ENCODE data around the gene TRAK1.
"Not testable (repeated sequence)": the region's sequence is repeated elsewhere in the genome, so short reads cannot be mapped to it uniquely, and the experiment has no call there.

Gene TRAK1

GRCh38 chr3:42098171-42098570 is 7.0 kb downstream of the TRAK1 start:
- no peak for DNase-seq (ENCODE audit: low spot score)

DNA sequence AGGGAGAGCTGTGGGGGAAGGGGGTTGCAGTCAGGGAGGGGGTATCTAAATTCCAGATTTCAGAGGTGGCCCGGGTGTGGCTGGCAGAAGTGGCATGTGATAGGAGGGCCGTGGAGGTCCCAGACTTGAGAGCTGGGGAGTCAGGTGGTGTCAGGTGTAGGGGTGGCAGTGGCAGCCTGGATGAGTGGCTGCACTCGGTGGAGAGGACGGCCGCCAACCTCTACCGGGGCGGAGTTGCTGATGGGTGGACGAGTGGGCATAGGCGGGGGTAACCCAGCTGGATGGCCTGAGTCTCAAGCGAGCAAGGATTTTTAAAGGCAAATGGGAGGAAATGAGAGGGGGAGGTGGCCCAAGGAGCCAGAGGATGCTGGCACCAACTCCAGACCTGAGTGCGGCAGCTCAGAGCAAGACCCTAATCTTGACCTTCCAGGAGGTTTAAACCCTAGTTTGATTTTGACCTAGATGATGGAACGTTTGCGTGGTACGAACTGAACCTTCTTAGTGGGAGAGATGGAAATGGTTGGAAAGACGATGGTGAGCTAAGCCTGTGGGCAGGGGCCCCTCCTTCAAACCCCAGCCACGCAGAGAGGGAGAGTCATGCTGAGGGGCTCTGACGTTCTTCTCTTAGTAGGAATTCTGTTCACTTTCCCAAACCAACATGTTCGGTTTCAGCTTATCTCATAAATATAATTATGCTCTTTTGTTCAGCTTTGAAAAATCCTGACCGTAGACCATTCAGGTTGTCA is 8.0 kb downstream of the TRAK1 start:
- DNase-seq (ENCODE audit: low spot score), result no peak

GRCh38 chr3:42101048-42101447 is 9.9 kb downstream of the TRAK1 start:
- DNase-seq (ENCODE audit: low spot score), result no peak

DNA sequence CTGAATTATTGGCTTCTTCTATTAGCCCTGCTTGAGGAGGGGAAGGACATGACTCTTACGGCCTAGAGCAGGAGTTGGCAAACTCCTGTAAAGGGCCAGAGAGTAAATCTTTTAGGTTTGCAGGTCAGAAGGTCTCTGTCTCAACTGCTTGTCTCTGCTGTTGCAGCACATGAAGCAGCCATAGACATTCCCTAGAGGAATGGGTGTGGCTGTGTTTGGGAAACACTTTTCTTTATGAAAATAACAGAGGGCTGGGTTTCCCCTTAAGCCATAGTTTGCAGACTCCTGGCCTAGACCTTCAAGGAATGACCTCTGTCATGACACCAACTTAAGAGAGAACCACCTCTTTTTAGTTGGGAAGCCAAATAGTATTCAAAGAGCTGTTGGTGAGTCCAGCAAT is 10.3 kb downstream of the TRAK1 start:
- no peak for DNase-seq (ENCODE audit: low spot score)

DNA sequence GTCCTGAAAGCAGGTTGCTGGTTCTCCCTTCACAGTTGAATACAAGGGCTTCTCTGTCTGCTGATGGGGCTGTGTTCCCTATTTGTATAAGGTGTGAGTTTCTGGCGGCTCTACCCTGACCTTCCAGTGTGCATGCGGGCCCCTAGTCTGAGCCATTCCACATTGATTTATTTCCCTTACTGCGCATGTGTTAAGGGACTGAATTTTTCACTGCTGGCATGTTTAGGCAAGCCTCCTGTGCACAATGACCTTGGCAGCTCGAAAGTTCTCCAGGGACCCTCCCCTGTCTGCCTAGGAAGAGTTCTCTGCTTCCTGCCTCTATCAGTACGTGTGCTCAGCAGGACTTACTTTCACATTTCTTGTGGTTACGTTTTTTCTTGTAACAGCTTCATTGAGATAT is 11.4 kb downstream of the TRAK1 start:
- DNase-seq (ENCODE audit: low spot score), result no peak

GRCh38 chr3:42103921-42104665 is 12.9 kb downstream of the TRAK1 start:
- DNase-seq (ENCODE audit: low spot score), result not testable (repeated sequence)

DNA sequence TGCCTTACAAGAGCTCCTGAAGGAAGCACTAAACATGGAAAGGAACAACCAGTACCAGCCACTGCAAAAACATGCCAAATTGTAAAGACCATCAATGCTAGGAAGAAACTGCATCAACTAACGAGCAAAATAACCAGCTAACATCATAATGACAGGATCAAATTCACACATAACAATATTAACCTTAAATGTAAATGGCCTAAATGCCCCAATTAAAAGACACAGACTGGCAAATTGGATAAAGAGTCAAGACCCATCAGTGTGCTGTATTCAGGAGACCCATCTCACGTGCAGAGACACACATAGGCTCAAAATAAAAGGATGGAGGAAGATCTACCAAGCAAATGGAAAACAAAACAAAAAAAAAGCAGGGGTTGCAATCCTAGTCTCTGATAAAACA is 14.8 kb downstream of the TRAK1 start:
- not testable (repeated sequence) for DNase-seq (ENCODE audit: low spot score)

GRCh38 chr3:42106646-42107045 is 15.5 kb downstream of the TRAK1 start:
- no peak for DNase-seq (ENCODE audit: low spot score)

- DNase-seq (ENCODE audit: low spot score), result no peak
Measured at GRCh38 chr3:42110631-42111030, 19.5 kb downstream of the TRAK1 start.

- no peak for DNase-seq (ENCODE audit: low spot score)
Measured at GRCh38 chr3:42114130-42114725, 23.1 kb downstream of the TRAK1 start.

DNA sequence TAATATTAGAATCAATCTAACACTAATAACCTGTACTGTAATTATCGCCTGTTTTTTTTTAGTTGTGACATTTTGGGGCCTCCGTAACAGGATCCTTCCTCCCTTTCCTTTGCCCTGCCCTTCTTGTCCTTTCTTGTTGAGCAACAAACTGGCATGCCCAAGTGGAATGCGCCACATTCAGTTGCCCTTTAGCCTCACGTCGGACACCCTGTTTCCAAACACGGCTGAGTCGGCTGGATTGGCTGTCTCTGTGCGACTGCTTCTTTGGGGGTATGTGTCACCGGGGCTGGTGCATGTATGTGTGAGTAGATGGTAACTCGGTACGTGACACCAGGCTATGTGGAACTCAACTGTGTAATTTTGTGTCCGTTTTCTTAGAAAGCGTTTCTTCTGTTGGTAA is 24.1 kb downstream of the TRAK1 start:
- DNase-seq (ENCODE audit: low spot score), result no peak

DNA sequence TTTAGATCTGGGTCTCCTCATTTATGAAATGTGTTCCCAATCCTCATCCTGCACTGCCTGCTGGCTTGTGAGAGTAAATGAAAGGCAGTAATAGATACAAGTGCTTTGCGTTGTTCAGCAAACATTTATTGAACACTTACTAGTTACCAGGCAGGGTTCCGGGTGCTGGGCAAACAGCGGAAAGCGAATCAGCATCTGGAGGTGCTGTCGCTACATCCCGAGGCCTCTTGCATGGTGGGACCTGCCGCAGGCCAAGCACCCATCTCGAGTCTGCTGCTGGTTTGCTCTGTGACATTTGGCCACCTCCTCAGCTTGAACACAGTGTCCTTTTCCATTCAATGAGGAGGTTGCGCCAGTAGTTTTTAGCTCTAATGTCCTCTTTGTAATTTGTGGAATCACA is 24.8 kb downstream of the TRAK1 start:
- DNase-seq (ENCODE audit: low spot score), result no peak

GRCh38 chr3:42116466-42116865 is 25.3 kb downstream of the TRAK1 start:
- no peak for DNase-seq (ENCODE audit: low spot score)

DNA sequence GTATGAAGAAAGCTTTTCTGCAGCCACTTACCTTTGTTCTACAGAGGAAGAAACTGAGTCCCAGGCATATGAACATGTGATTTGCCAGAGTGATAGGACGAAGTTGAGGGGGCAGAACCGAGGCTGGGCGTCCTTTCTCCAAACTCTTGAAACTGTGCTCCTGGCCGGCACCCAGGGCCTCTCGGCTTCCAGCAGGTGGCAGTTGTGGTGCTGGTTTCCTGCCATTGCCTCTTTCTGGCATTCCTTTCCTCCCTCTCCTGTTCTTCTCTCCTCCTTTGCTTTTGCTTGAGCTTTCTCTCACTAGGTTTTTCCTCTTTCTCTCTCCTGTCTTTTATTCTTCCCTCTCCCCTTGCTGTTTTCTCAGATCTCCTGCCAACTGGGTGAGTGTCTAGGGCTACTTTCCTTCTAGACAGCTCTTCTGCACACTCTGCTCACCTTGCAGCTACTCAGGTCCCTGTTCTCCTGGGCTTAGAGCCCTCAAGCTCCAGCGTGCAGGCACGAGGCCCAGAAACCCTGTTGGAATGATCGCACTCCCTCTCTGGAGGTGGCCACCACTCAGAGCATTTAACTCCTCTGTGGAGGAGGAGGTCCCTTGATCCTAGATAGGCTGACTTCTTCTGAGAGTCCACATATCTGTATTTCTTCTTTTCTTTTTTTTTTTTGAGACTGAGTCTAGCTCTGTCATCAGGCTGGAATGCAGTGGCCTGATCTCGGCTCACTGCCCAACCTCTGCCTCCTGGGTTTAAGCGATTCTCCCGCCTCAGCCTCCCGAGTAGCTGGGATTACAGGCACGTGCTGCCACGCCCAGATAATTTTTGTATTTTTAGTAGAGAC is 26.2 kb downstream of the TRAK1 start:
- DNase-seq (ENCODE audit: low spot score), result peak; percentile 51

- DNase-seq (ENCODE audit: low spot score), result peak; percentile 80
Measured at GRCh38 chr3:42118762-42119361, 27.7 kb downstream of the TRAK1 start.

- no peak for DNase-seq (ENCODE audit: low spot score)
Measured at GRCh38 chr3:42119561-42120355, 28.6 kb downstream of the TRAK1 start.

GRCh38 chr3:42120866-42121265 is 29.7 kb downstream of the TRAK1 start:
- no peak for DNase-seq (ENCODE audit: low spot score)

- DNase-seq (ENCODE audit: low spot score), result no peak
Measured at GRCh38 chr3:42122261-42123011, 31.3 kb downstream of the TRAK1 start.

DNA sequence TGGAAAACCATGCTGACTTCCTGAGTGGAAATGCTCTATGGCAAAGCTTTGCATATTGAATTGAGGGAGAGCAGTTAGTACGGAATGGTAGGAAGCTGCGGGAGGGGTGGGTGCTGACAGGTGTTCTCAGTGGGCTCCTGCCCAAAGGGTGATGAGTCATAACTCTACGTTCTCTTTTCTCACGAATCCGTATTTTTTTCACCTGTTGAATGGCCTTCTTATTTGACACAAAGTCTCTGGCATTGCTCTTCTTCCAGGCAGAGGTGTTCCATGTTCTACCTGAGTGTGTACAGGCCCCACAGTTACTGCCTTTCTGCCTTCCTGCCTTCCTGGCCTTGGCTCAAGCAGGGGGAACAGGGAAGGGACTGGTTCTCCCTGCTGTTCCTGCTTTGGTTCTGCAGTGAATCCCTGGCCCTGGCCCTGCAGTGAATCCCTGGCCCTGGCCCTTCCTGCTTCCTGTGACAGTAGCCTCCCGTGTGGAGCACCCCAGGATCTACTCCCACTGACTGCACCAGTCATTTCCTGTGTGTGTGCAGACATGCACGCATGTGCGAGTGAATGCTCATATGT is 31.9 kb downstream of the TRAK1 start:
- DNase-seq (ENCODE audit: low spot score), result no peak

Measured in HuH-7 (cell line).